BLaER1 (cell line): Measurements from ENCODE around the gene EFTUD2.

Experiments
- H3K27ac ChIP-seq: shearing (Covaris generic); formaldehyde crosslinking; 2 replicates; pipeline ENCODE4 v1.8.1; 2022
- H3K27me3 ChIP-seq: shearing (Covaris generic); formaldehyde crosslinking; 2 replicates; pipeline ENCODE4 v1.8.1; 2022
- H3K36me3 ChIP-seq: shearing (Covaris generic); formaldehyde crosslinking; 2 replicates; pipeline ENCODE4 v1.8.1; 2022
- H3K4me1 ChIP-seq: shearing (Covaris generic); formaldehyde crosslinking; 2 replicates; pipeline ENCODE4 v1.8.1; 2022
- H3K4me2 ChIP-seq: shearing (Covaris generic); formaldehyde crosslinking; 2 replicates; pipeline ENCODE4 v1.8.1; 2022
- H3K4me3 ChIP-seq: shearing (Covaris generic); formaldehyde crosslinking; 2 replicates; pipeline ENCODE4 v1.8.1; 2022
- H3K9ac ChIP-seq: shearing (Covaris generic); formaldehyde crosslinking; 2 replicates; pipeline ENCODE4 v1.8.1; 2022
- H3K9me3 ChIP-seq: shearing (Covaris generic); formaldehyde crosslinking; 2 replicates; pipeline ENCODE4 v1.8.1; 2022
- H4K20me1 ChIP-seq: shearing (Covaris generic); formaldehyde crosslinking; 2 replicates; pipeline ENCODE4 v1.8.1; 2022
- Cebpa-rat ChIP-seq: shearing (Covaris generic); IDR thresholded peaks from 2 replicates; pipeline ENCODE4 v1.8.1; 2022

EFTUD2 gene

DNA sequence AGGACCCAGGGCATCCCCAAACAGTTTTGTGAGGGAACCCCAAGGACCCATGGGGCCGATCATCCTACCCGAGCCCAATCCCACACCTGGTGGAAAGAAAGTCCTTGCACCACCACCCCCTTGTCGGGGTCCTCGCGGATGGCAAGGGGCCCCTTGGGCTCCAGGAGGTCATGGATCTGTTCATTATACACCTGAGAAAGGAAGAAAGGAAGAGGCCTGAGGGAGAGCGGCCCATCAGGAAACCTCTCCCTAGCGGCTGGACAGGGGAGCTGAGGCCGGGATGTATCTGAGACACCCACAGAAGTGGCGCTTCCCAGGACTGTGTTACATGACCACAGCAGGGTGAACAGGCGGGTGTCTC lies 35.5 kb upstream of the EFTUD2 start:
- peaks cover 88% of the 10 kb centered on the region for H3K36me3 ChIP-seq
- H3K9ac ChIP-seq = no peak overlapping the region
- H4K20me1 ChIP-seq = peaks cover 28% of the 10 kb centered on the region
- H3K4me3 ChIP-seq = no peak overlapping the region
- H3K4me2 ChIP-seq = no peak overlapping the region
- no peak for TF ChIP-seq Cebpa-rat
- no peak overlapping the region for H3K27ac ChIP-seq
- H3K9me3 ChIP-seq = no peaks in the 10 kb centered on the region
- H3K4me1 ChIP-seq = no peaks in the 10 kb centered on the region
- H3K27me3 ChIP-seq = no peaks in the 10 kb centered on the region

DNA sequence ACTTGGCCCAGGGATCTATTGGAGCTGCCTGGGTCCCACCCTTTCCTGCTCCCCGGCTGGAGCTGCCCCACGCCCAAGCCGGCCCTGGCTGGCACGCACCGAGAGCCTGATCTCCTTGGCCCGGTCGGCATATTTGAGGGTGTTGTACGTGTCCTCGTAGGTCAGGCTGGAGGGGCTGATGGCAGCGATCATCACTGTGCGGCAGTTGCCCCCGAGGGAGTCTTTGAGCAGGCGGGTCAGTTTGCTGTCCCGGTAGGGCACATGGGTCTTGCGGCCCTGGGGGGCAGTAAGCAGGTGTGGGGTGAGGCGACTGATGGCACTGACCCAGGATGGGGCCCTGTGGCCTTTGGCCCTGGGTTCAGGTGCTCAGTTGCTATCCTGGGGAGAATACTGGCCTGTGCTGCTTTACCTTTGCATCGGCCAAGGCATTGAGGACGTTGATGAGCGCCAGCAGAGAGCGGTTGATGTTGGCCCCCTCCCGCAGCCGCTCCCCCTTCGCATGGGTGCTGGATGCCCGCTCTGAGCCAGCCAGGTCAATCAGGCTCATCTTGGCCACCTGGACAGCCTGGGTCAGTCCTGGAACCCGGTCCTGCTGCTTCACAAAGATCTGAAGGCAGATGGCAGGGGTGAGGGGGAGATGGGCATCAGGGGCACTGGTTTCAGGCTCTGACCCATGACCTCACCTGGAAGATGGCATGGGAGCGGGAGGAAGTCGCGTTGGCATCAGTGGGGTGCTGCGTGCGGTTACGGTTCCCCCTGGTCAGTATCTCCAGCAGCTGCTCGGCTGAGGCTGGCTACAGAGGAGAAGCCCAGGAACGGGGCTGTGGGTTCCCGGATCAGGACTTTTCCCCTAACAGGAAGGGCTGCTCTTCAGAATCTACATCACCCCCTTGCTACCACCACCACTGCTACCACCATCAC lies 34.8 kb upstream of the EFTUD2 start:
- peaks cover 27% of the 10 kb centered on the region for H4K20me1 ChIP-seq
- H3K27ac ChIP-seq = no peak overlapping the region
- no peak overlapping the region for H3K9ac ChIP-seq
- H3K4me2 ChIP-seq = no peak overlapping the region
- no peaks in the 10 kb centered on the region for H3K27me3 ChIP-seq
- no peak overlapping the region for H3K4me3 ChIP-seq
- H3K9me3 ChIP-seq = no peaks in the 10 kb centered on the region
- peaks cover 91% of the 10 kb centered on the region for H3K36me3 ChIP-seq
- no peak for TF ChIP-seq Cebpa-rat
- H3K4me1 ChIP-seq = no peaks in the 10 kb centered on the region

- Histone ChIP-seq H3K4me1 (no peaks in the 10 kb centered on the region), H3K4me2 (no peak overlapping the region), H3K9ac (no peak overlapping the region), H3K27me3 (no peaks in the 10 kb centered on the region), H3K36me3 (peaks cover 92% of the 10 kb centered on the region), H3K9me3 (no peaks in the 10 kb centered on the region), H3K4me3 (no peak overlapping the region), H3K27ac (no peak overlapping the region), H4K20me1 (peaks cover 40% of the 10 kb centered on the region)
- TF ChIP-seq Cebpa-rat = no peak
These were observed 33.5 kb upstream of the EFTUD2 start for GRCh38 chr17:44932787-44933097.

DNA sequence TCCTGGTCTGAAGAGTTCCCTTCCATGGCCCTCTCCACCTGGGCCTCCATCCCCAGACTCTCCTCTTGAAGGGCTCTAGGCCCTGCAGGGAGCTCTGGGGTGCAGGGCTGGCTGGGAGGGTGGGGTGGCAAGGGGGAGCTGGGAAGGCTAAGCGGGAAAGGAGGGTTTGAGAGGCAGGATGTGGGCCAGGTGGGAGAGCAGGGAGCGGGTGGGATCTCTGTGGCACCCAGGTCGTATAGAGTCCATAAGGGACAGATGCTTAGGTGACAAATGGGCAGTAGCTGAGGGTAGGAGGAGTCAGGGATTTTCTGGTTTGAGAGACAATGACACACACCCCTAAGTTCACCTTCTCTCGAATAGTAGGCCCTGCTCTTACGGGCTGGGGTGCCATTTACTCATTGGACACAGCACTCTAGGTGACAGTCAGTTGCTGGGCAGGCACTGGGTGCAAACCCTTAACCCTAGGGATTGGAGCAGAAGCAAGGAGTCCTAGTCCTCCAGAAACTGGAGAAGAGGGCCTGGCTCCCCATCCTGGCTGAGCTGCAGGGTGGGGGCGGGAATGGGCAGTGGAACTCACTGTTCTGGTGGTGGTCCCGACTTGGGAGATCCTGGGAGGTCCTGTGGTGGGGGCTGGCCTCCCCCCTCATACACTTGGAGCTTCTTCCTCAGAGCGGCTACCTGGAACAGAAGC lies 33.0 kb upstream of the EFTUD2 start:
- H3K4me2 ChIP-seq = no peak overlapping the region
- H3K9ac ChIP-seq = no peak overlapping the region
- no peak for TF ChIP-seq Cebpa-rat
- H3K27ac ChIP-seq = no peak overlapping the region
- peaks cover 96% of the 10 kb centered on the region for H3K36me3 ChIP-seq
- no peak overlapping the region for H3K4me3 ChIP-seq
- peaks cover 45% of the 10 kb centered on the region for H4K20me1 ChIP-seq
- 0 out of 2 replicates have a peak, but pooled peaks cover under 1% of the 10 kb centered on the region for H3K4me1 ChIP-seq
- H3K27me3 ChIP-seq = no peaks in the 10 kb centered on the region
- no peaks in the 10 kb centered on the region for H3K9me3 ChIP-seq

- TF ChIP-seq Cebpa-rat = no peak
- peaks cover 40% of the 10 kb centered on the region for H4K20me1 ChIP-seq
These were observed 32.1 kb upstream of the EFTUD2 start for GRCh38 chr17:44931376-44931775.

DNA sequence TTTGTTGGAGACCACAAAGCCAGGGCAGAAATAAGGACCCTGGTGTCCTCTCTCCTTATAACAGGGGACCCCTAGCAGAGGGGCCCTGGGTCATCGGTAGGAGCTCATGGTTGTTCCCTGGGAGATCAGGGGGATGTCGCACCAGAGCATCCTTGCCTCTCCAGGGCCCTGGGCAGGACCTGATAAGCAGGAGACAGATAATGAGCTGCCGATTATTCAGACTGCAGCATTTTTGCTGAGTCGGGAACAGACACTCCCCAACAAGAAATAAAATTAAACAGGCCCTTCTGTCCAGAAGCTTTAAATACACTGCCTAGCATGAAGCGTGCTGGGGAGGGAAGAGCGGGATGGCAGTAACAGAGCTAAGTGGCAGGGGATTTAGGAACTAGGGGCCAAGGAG lies 31.4 kb upstream of the EFTUD2 start:
- Histone ChIP-seq H3K27me3 (no peaks in the 10 kb centered on the region), H3K9me3 (no peaks in the 10 kb centered on the region), H3K9ac (no peak overlapping the region), H3K4me2 (no peak overlapping the region), H3K36me3 (peaks cover 100% of the 10 kb centered on the region), H3K4me3 (no peak overlapping the region), H4K20me1 (peaks cover 34% of the 10 kb centered on the region), H3K27ac (no peak overlapping the region), H3K4me1 (0 out of 2 replicates have a peak, but pooled peaks cover 5% of the 10 kb centered on the region)
- TF ChIP-seq Cebpa-rat = no peak

More at GRCh38 chr17:44931376-44931775, 32.1 kb upstream of the EFTUD2 start:
- H3K9ac ChIP-seq = no peak overlapping the region
- peaks cover 100% of the 10 kb centered on the region for H3K36me3 ChIP-seq
- H3K4me2 ChIP-seq = no peak overlapping the region
- H3K27me3 ChIP-seq = no peaks in the 10 kb centered on the region
- no peaks in the 10 kb centered on the region for H3K9me3 ChIP-seq
- H3K27ac ChIP-seq = no peak overlapping the region
- H3K4me1 ChIP-seq = 0 out of 2 replicates have a peak, but pooled peaks cover 5% of the 10 kb centered on the region
- no peak overlapping the region for H3K4me3 ChIP-seq

- no peak for TF ChIP-seq Cebpa-rat
- Histone ChIP-seq H3K9me3 (no peaks in the 10 kb centered on the region), H3K4me2 (no peak overlapping the region), H3K4me1 (0 out of 2 replicates have a peak, but pooled peaks cover 5% of the 10 kb centered on the region), H3K27me3 (no peaks in the 10 kb centered on the region), H3K27ac (no peak overlapping the region), H3K4me3 (no peak overlapping the region), H3K36me3 (peaks cover 98% of the 10 kb centered on the region), H3K9ac (no peak overlapping the region), H4K20me1 (peaks cover 22% of the 10 kb centered on the region; the same call in 1 of the 2 replicates)
These were observed 29.9 kb upstream of the EFTUD2 start for GRCh38 chr17:44928950-44929720.

GRCh38 chr17:44928136-44928535 lies 28.9 kb upstream of the EFTUD2 start:
- Histone ChIP-seq H3K9ac (no peak overlapping the region), H3K4me3 (no peak overlapping the region), H3K9me3 (no peaks in the 10 kb centered on the region), H3K27me3 (no peaks in the 10 kb centered on the region), H3K4me2 (no peak overlapping the region), H3K4me1 (0 out of 2 replicates have a peak, but pooled peaks cover 5% of the 10 kb centered on the region), H4K20me1 (peaks cover 22% of the 10 kb centered on the region; the same call in 1 of the 2 replicates), H3K36me3 (peaks cover 89% of the 10 kb centered on the region), H3K27ac (no peak overlapping the region)
- no peak for TF ChIP-seq Cebpa-rat

GRCh38 chr17:44927696-44928095 lies 28.5 kb upstream of the EFTUD2 start:
- Histone ChIP-seq H3K4me2 (no peak overlapping the region), H3K27ac (no peak overlapping the region), H3K4me3 (no peak overlapping the region), H3K27me3 (no peaks in the 10 kb centered on the region), H4K20me1 (peaks cover 22% of the 10 kb centered on the region; the same call in 1 of the 2 replicates), H3K9ac (no peak overlapping the region), H3K36me3 (peaks cover 85% of the 10 kb centered on the region), H3K9me3 (no peaks in the 10 kb centered on the region), H3K4me1 (0 out of 2 replicates have a peak, but pooled peaks cover 5% of the 10 kb centered on the region)
- TF ChIP-seq Cebpa-rat = no peak
